Measurements from ENCODE around the gene ZNF664.
"Not testable (repeated sequence)": the region's sequence is repeated elsewhere in the genome, so short reads cannot be mapped to it uniquely, and the experiment has no call there.

The ZNF664 gene

DNA sequence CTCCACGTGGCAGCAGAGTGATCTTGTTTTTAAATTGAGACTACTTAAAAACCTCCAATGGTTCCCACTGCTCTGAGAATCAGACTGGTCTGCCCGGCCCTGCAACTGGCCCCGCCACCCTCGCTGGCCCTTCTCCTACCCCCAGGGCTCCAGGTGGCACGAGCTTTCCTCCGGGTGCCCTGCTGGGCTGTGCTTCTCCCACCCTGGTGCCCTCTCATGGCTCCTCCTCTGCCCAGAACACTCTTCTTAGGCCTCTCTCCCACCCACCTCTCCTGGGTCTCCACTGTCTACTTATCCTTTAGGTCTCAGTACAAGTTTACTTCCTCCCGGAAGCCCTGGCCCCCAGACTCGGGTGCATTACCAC, 26.9 kb upstream of the ZNF664 start:
- TF ChIP-seq, protein P1, sequence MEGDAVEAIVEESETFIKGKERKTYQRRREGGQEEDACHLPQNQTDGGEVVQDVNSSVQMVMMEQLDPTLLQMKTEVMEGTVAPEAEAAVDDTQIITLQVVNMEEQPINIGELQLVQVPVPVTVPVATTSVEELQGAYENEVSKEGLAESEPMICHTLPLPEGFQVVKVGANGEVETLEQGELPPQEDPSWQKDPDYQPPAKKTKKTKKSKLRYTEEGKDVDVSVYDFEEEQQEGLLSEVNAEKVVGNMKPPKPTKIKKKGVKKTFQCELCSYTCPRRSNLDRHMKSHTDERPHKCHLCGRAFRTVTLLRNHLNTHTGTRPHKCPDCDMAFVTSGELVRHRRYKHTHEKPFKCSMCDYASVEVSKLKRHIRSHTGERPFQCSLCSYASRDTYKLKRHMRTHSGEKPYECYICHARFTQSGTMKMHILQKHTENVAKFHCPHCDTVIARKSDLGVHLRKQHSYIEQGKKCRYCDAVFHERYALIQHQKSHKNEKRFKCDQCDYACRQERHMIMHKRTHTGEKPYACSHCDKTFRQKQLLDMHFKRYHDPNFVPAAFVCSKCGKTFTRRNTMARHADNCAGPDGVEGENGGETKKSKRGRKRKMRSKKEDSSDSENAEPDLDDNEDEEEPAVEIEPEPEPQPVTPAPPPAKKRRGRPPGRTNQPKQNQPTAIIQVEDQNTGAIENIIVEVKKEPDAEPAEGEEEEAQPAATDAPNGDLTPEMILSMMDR (IDR thresholded peaks at IDR 0.05; ENCODE audit: control insufficient read depth, extremely low read depth, insufficient read depth), result no peak
- DNase-seq (ENCODE audit: low read depth), result no peak

DNA sequence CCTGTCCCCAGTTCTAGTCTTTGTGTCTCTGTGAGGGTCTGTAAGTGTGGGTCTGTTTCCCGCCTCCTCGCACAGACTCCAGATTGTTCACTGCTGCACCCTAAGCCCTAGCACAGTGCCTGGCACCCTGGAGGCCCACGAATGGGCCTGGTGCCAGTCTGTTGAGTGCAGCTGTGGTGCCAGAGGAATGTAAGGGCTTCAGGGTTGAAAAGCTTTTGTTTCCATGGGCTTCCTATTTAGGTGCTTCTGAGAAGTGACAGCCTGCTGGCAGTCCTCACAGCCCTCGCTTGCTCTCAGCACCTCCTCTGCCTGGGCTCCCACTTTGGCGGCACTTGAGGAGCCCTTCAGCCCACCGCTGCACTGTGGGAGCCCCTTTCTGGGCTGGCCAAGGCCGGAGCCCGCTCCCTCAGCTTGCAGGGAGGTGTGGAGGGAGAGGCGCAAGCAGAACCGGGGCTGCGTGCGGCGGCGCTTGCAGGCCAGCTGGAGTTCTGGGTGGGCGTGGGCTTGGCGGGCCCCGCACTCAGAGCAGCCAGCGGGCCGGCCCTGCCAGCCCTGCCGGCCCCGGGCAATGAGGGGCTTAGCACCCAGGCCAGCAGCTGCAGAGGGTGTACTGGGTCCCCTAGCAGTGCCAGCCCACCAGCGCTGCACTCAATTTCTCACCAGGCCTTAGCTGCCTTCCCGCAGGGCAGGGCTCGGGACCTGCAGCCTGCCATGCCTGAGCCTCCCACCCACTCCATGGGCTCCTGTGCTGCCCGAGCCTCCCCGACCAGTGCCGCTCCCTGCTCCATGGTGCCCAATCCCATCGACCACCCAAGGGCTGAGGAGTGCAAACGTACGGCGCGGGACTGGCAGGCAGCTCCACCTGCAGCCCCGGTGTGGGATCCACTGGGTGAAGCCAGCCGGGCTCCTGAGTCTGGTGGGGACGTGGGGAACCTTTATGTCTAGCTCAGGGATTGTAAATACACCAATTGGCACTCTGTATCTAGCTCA, 26.2 kb upstream of the ZNF664 start:
- H3K4me3 ChIP-seq (ENCODE audit: low read depth, low read length); DNase-seq (ENCODE audit: low read depth): not testable (repeated sequence)

More for the DNA sequence above, 26.9 kb upstream of the ZNF664 start:
- H3K4me3 ChIP-seq (ENCODE audit: low read depth, low read length), result no peak overlapping the region

DNA sequence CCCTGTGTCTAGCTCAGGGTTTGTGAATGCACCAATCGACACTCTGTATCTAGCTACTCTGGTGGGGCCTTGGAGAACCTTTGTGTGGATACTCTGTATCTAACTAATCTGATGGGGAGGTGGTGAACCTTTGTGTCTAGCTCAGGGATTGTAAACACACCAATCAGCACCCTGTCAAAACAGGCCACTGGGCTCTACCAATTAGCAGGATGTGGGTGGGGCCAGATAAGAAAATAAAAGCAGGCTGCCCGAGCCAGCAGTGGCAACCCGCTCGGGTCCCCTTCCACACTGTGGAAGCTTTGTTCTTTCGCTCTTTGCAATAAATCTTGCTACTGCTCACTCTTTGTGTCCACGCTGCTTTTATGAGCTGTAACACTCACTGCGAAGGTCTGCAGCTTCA, 25.5 kb upstream of the ZNF664 start:
- H3K4me3 ChIP-seq (ENCODE audit: low read depth, low read length); DNase-seq (ENCODE audit: low read depth): not testable (repeated sequence)

DNA sequence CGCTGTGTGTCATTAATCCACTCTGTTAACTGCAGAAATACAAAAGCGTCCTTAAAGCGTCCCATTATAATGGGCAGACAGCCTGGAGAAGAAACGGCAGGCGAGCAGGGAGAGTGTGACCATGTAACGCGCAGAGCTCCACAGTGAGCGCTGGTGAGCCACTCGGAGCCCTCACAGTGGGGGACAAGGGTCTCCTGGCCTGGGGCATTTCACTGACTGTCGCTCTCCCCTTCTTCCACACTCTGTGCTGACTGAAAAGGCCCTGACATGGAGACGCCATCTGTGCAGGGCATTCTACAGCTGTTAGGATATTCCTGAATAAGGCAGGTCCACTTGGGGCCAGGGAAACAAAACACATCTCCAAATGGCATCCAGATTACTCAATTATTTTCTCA, 24.6 kb upstream of the ZNF664 start:
- no peak overlapping the region for H3K4me3 ChIP-seq (ENCODE audit: low read depth, low read length)
- no peak for DNase-seq (ENCODE audit: low read depth)
- TF ChIP-seq, protein P1 (IDR thresholded peaks at IDR 0.05; ENCODE audit: control insufficient read depth, extremely low read depth, insufficient read depth), result no peak

DNA sequence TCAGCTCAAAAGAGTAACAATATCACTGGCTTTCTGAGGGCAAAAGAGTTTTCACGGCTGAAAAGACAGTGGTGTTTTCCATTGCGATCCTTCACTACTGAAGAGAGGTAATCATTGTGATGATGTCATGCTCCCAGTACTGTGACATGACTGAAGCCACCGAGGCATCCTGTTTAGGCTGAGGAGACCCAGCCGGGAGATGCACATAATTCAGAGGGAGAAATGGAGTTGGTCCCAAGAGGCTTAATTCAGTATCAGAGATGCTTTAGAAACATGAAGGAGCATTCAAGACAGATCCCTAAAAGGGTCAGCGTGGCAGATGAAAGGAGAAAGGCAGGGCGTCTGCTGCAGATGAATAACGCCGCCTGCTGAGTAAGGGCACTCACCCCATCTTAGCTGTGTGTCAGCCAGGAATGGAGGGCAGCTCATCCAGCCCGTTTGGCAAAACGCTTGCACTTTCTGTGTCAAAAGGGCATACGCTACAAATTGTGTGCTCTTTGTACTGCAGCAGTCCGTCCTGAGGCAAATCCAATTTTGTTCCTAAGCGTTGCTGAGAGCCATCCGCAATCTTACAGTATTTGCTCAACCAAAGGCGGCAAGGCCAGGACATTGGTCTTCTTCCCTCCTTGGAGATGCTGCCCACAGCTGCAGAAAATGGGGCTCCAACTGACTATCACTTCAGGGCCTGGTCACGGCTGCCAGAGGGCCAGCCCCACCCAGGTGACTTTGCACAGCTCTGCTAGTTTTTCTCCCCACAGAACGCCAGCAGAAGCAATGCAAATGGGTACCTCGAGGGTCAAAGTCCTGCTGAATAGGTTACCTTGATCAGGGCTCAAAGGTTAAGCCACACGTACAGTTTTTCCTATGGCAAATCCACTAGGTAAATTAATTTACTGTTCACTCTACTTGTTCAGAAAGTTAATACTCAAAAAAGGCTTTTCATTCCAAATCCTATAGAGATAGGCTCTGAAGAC, 23.9 kb upstream of the ZNF664 start:
- H3K4me3 ChIP-seq (ENCODE audit: low read depth, low read length), result no peak overlapping the region
- TF ChIP-seq, protein P1 (IDR thresholded peaks at IDR 0.05; ENCODE audit: control insufficient read depth, extremely low read depth, insufficient read depth), result no peak
- no peak for DNase-seq (ENCODE audit: low read depth)

DNA sequence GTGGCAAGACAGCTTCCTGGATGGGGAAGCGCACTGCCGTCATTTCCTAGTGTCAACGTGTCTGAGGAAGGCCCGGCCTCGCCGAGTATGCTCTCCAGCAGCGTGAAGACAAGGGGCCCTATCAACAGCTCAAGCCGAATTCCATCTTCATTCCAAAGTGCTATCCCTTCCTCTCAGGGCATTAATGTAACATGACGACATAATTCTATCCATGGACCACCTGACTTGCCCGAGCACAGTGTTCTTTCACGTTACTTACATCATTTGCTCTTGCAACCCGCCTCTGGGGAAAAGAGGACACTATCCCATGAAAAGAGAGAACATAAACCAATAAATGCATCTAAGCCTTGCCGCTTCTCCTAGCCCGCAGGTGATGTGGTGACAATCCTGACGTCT, 23.2 kb upstream of the ZNF664 start:
- no peak for DNase-seq (ENCODE audit: low read depth)
- no peak overlapping the region for H3K4me3 ChIP-seq (ENCODE audit: low read depth, low read length)
- TF ChIP-seq, protein P1 (IDR thresholded peaks at IDR 0.05; ENCODE audit: control insufficient read depth, extremely low read depth, insufficient read depth), result no peak

DNA sequence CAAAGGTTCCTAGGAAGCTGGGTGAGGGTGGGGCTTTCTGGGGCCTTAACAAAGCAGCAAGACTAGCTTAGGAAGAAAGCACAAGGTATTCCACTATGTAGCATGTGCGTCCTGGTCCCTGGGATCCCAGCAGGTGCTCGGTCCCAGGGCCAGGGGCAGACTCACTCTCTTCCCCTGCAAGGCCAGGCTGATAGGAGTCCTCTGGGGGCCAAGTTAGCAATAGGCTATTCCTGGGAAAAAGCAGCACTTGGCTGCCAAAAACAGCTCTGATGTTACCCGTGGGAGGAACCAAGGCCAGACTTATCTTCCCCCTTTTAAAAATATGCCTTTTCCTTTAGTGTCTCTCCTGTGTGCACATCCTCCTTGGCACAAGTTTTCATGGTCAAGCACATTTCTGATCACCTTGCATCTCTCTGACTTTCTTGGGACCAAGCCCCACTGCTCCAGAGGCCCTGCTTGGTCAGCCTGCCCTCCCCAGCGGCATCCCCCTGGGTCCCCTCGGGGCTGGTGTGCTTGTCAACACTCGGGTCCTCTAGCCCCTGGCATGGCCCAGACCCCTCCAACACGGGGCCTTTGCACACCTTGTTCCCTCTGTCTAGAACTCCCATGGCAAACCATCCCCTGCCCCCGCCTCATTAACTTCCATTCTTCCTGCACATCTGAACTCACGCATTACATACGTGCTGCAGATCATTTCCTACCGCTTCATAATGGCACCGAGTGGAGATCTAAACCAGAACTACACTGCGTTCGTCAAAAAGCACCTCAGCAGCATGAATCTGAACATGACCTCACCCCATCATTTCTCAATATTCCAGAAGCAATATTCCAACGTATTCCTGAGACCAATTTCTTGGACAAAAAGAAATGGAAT, 22.3 kb upstream of the ZNF664 start:
- no peak for DNase-seq (ENCODE audit: low read depth)
- TF ChIP-seq, protein P1 (IDR thresholded peaks at IDR 0.05; ENCODE audit: control insufficient read depth, extremely low read depth, insufficient read depth), result no peak
- no peak overlapping the region for H3K4me3 ChIP-seq (ENCODE audit: low read depth, low read length)

Measured in LNCaP clone FGC (cell line).